Measurements from ENCODE around the gene LRMDA. TPM values are rescaled to one million over a fixed set of nuclear protein-coding genes. Genes with fewer than 3 reads are reported as not detected.

Gene LRMDA
- total and polyA plus RNA-seq, 2 of the 13 experiments (the other 11 are each of a cell fraction or from before 2014, with no cell fraction given) = 13.4 to 22.0 TPM

- TF ChIP-seq KMT2B (CRISPR knock-in tag; IDR thresholded peaks at IDR 0.05) (peak; percentile 48; the same call in 1 of the 2 replicates), ZNF234 (CRISPR knock-in tag; conservative IDR thresholded peaks at IDR 0.05) (no peak), SMYD3 (CRISPR knock-in tag; IDR thresholded peaks at IDR 0.05) (peak; percentile 70; the same call in 1 of the 2 replicates), ZNF253 (CRISPR knock-in tag; IDR thresholded peaks at IDR 0.05; ENCODE audit: borderline replicate concordance) (peak; percentile 63; the same call in 1 of the 2 replicates), ZMAT5 (CRISPR knock-in tag; IDR thresholded peaks at IDR 0.05; ENCODE audit: borderline replicate concordance, low read depth) (no peak), RXRA (CRISPR knock-in tag; IDR thresholded peaks at IDR 0.05) (peak; percentile 93), GRHL1 (CRISPR knock-in tag; conservative IDR thresholded peaks at IDR 0.05) (no peak), ATF1 (CRISPR knock-in tag; IDR thresholded peaks at IDR 0.05) (peak; percentile 58), ZNF180 (CRISPR knock-in tag; IDR thresholded peaks at IDR 0.05; ENCODE audit: borderline replicate concordance, low read depth) (no peak), ZMYM4 (CRISPR knock-in tag; IDR thresholded peaks at IDR 0.05) (peak; percentile 94), ZNF362 (CRISPR knock-in tag; IDR thresholded peaks at IDR 0.05; ENCODE audit: borderline replicate concordance) (0 out of 2 replicates have a peak, but pooled peaks have one; percentile 22), ADNP (CRISPR knock-in tag; IDR thresholded peaks at IDR 0.05) (no peak), KDM5A (IDR thresholded peaks at IDR 0.05; ENCODE audit: borderline replicate concordance, low read length) (no peak), MEF2D (CRISPR knock-in tag; IDR thresholded peaks at IDR 0.05) (peak; percentile 91), DRAP1 (CRISPR knock-in tag; IDR thresholded peaks at IDR 0.05) (peak; percentile 52), ZNF891 (CRISPR knock-in tag; IDR thresholded peaks at IDR 0.05) (no peak), REPIN1 (CRISPR knock-in tag; IDR thresholded peaks at IDR 0.05; ENCODE audit: borderline replicate concordance, low read depth) (peak; percentile 67; the same call in 1 of the 2 replicates), ZNF282 (IDR thresholded peaks at IDR 0.05; ENCODE audit: partially characterized antibody) (no peak), SSRP1 (CRISPR knock-in tag; IDR thresholded peaks at IDR 0.05) (no peak), ATM (IDR thresholded peaks at IDR 0.05; ENCODE audit: borderline replicate concordance) (no peak), ELK4 (CRISPR knock-in tag; IDR thresholded peaks at IDR 0.05; ENCODE audit: borderline replicate concordance) (no peak), SRSF9 (IDR thresholded peaks at IDR 0.05; ENCODE audit: borderline replicate concordance, insufficient read depth, low read depth, low read length, poor library complexity, severe bottlenecking) (no peak), ZNF577 (CRISPR knock-in tag; IDR thresholded peaks at IDR 0.05; ENCODE audit: borderline replicate concordance, low read depth) (no peak), HOXD1 (CRISPR knock-in tag; IDR thresholded peaks at IDR 0.05) (peak; percentile 80; the same call in 1 of the 2 replicates), ZNF556 (CRISPR knock-in tag; IDR thresholded peaks at IDR 0.05; ENCODE audit: borderline replicate concordance) (peak; percentile 71; the same call in 1 of the 2 replicates)
Observed at GRCh38 chr10:76024460-76025123, 593.2 kb downstream of the LRMDA start (continued).

Data from HepG2 (cell line).